ENCODE results near the gene MPL.
A peak's percentile ranks its signal among the peaks of the same experiment; 100 is the strongest.

MPL gene

GRCh38 chr1:43363935-43364525 lies 26.4 kb downstream of the MPL start:
- H3K27me3 ChIP-seq, result no peaks in the 10 kb centered on the region
- TF ChIP-seq CTCF (IDR thresholded peaks at IDR 0.05; ENCODE audit: low read depth, low read length), result no peak
- H3K36me3 ChIP-seq, result peaks cover 27% of the 10 kb centered on the region
- no peak for DNase-seq
- no peaks in the 10 kb centered on the region for H3K9me3 ChIP-seq
- H3K4me3 ChIP-seq (ENCODE audit: low read depth, low read length), result no peak overlapping the region
- no peaks in the 10 kb centered on the region for H3K4me1 ChIP-seq

GRCh38 chr1:43365678-43366077 lies 28.1 kb downstream of the MPL start:
- TF ChIP-seq CTCF (IDR thresholded peaks at IDR 0.05; ENCODE audit: low read depth, low read length), result no peak
- Histone ChIP-seq H3K27me3 (no peaks in the 10 kb centered on the region), H3K4me1 (no peaks in the 10 kb centered on the region), H3K36me3 (peaks cover 17% of the 10 kb centered on the region), H3K4me3 (ENCODE audit: low read depth, low read length) (no peak overlapping the region), H3K9me3 (no peaks in the 10 kb centered on the region)
- DNase-seq, result no peak

GRCh38 chr1:43366179-43366578 lies 28.6 kb downstream of the MPL start:
- Histone ChIP-seq H3K27me3 (no peaks in the 10 kb centered on the region), H3K36me3 (peaks cover 12% of the 10 kb centered on the region), H3K4me1 (no peaks in the 10 kb centered on the region), H3K9me3 (no peaks in the 10 kb centered on the region), H3K4me3 (ENCODE audit: low read depth, low read length) (no peak overlapping the region)
- no peak for DNase-seq
- TF ChIP-seq CTCF (IDR thresholded peaks at IDR 0.05; ENCODE audit: low read depth, low read length), result no peak

GRCh38 chr1:43366601-43367025 lies 29.0 kb downstream of the MPL start:
- Histone ChIP-seq H3K4me1 (no peaks in the 10 kb centered on the region), H3K27me3 (no peaks in the 10 kb centered on the region), H3K4me3 (ENCODE audit: low read depth, low read length) (peak overlapping the region; percentile 72), H3K9me3 (no peaks in the 10 kb centered on the region), H3K36me3 (peaks cover 8% of the 10 kb centered on the region)
- no peak for DNase-seq
- no peak for TF ChIP-seq CTCF (IDR thresholded peaks at IDR 0.05; ENCODE audit: low read depth, low read length)

GRCh38 chr1:43367026-43367903 lies 29.6 kb downstream of the MPL start:
- no peak for DNase-seq
- Histone ChIP-seq H3K27me3 (no peaks in the 10 kb centered on the region), H3K9me3 (no peaks in the 10 kb centered on the region), H3K36me3 (peaks cover 3% of the 10 kb centered on the region), H3K4me3 (ENCODE audit: low read depth, low read length) (peak overlapping the region; percentile 72), H3K4me1 (no peaks in the 10 kb centered on the region)
- TF ChIP-seq CTCF (IDR thresholded peaks at IDR 0.05; ENCODE audit: low read depth, low read length), result no peak

All from BE2C (cell line).